ENCODE results near the gene NFASC. TPM values are rescaled to one million over a fixed set of nuclear protein-coding genes. Genes with fewer than 3 reads are reported as not detected.
A peak's percentile ranks its signal among the peaks of the same experiment; 100 is the strongest.

NFASC gene
- total and polyA plus RNA-seq, 9 of the 15 experiments (the other 6 are each of a cell fraction or from before 2014, with no cell fraction given) = 0.03 to 0.16 (median 0.06) TPM; not detected in 6

GRCh38 chr1:204941421-204942338 lies 71.0 kb downstream of the NFASC start (continued):
- TF ChIP-seq RNF219 (CRISPR knock-in tag; IDR thresholded peaks at IDR 0.05) (no peak), FIP1L1 (IDR thresholded peaks at IDR 0.05; ENCODE audit: low read depth, low read length, poor library complexity, severe bottlenecking) (no peak), REST (IDR thresholded peaks at IDR 0.05; ENCODE audit: borderline replicate concordance) (peak; percentile 77; the same call in 1 of the 2 replicates), REST (CRISPR knock-in tag; IDR thresholded peaks at IDR 0.05; ENCODE audit: low read depth) (no peak), MAFK (IDR thresholded peaks at IDR 0.05; ENCODE audit: low read length) (no peak), ZNF449 (CRISPR knock-in tag; IDR thresholded peaks at IDR 0.05) (no peak), MYC (IDR thresholded peaks at IDR 0.05; ENCODE audit: low read depth, low read length) (peak; percentile 68; the same call in 1 of the 2 replicates), MYC (CRISPR knock-in tag; IDR thresholded peaks at IDR 0.05; ENCODE audit: borderline replicate concordance, low read depth) (no peak), CREBBP (IDR thresholded peaks at IDR 0.05; ENCODE audit: low read depth, low read length) (no peak), ZNF507 (tag; conservative IDR thresholded peaks at IDR 0.05) (no peak), CSDE1 (IDR thresholded peaks at IDR 0.05) (no peak), RBM22 (IDR thresholded peaks at IDR 0.05; ENCODE audit: low read depth, low read length, poor library complexity, severe bottlenecking) (no peak), GABPB1 (CRISPR knock-in tag; IDR thresholded peaks at IDR 0.05) (no peak), WHSC1 (IDR thresholded peaks at IDR 0.05; ENCODE audit: low read length) (no peak), RBM25 (IDR thresholded peaks at IDR 0.05; ENCODE audit: low read depth, low read length, severe bottlenecking) (no peak), SMARCA4 (IDR thresholded peaks at IDR 0.05) (no peak), FOS (IDR thresholded peaks at IDR 0.05; ENCODE audit: extremely low read depth, insufficient read length) (no peak)

Data from K562 (cell line).